ENCODE measurements around the gene PAN2. TPM values are rescaled to one million over a fixed set of nuclear protein-coding genes. Genes with fewer than 3 reads are reported as not detected.
A peak's percentile ranks its signal among the peaks of the same experiment; 100 is the strongest.
"Not testable (repeated sequence)": the region's sequence is repeated elsewhere in the genome, so short reads cannot be mapped to it uniquely, and the experiment has no call there.

The PAN2 gene
- total RNA-seq, 1 donor, result 61.1 TPM

DNA sequence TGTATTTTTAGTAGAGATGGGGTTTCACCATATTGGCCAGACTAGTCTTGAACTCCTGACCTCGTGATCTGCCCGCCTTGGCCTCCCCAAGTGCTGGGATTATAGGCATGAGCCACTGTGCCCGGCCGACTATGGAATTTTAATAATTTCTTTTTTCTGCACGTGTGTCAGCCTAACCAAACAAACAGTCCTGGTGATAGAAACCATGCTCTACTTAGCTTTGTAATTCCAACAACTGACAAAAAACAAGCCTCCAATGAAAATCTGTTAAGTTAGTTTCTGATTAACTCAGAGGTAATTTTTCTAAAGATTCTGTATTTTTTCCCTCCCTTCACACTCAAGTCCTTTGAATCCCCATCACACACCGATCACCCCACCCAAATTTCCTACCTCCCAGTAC is 51.8 kb downstream of the PAN2 start:
- no peak for DNase-seq (ENCODE audit: low read depth in 2 of 3, low spot score in 2 of 3)

DNA sequence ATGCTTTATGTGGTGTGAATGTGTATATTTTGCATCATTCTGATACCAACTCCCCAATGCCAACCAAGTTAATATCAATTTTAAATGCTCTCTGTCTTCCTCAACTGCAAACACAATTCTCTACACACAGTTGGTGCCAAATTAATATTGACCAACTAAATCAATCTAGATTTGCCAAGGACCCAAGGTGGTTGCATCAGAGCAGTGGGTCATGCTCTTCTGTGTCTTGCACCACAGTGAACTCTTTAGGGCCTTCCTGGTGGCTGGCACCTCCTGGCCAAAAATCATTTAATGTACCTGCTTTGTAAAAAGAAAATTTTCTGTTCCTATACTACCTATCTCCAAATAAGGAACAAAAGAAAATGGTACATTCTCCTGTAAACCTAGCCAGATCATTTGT is 53.0 kb downstream of the PAN2 start:
- no peak for DNase-seq (ENCODE audit: low read depth in 2 of 3, low spot score in 2 of 3)

DNA sequence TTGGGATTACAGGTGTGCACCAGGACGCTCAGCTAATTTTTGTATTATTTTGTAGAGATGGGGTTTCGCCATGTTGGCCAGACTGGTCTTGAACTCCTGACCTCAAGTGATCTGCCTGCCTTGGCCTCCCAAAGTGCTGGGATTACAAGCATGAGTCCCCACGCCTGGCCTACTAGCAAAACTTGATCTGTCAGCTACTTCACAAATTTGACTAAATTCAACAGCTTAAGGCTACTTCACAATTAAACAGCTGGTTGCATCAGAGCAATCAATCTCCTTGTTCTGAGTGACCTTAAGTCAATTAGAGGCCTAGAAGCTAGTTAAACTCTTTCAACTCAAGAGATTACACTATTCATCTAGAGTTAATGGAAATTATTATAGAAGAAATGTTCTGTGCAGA is 54.9 kb downstream of the PAN2 start:
- no peak for DNase-seq (ENCODE audit: low read depth in 2 of 3, low spot score in 2 of 3)

DNA sequence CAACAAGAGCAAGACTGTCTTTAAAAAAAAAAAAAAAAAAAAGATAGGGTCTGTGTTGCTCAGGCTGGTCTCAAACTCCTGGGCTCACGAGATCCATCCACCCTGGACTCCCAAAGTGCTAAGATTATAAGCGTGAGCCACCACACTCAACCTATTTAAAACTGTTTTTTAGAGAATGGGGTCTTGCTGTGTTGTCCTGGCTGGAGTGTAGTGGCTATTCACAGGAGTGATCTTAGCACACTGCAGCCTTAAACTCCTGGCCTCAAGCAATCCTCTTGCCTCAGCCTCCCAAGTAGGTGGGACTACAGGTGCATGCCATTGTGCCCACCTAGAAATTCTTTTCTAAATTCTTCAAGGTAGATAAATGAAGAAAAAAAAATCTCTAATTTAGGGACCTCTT is 59.5 kb downstream of the PAN2 start:
- DNase-seq (ENCODE audit: low read depth in 2 of 3, low spot score in 2 of 3), result no peak

DNA sequence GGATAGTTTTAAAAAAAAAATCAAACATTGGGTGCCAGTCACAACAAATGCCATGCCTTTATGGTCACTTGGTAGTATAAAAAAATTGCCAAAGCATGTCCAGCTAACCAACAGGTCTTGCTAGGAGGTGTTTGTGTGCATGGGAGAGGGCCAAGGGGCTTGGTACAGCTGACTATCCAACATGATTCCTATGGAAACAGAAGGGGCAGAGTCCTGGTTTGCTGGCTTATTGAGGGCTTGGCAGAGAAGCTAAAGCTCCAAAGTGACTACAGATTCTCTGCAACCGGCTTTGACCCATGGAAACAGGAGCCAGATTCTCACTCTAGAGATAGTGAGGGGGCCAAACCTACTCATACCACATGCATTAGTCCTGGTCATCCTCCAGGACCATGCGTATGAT is 61.3 kb downstream of the PAN2 start:
- DNase-seq (ENCODE audit: low read depth in 2 of 3, low spot score in 2 of 3), result not testable (repeated sequence)

DNA sequence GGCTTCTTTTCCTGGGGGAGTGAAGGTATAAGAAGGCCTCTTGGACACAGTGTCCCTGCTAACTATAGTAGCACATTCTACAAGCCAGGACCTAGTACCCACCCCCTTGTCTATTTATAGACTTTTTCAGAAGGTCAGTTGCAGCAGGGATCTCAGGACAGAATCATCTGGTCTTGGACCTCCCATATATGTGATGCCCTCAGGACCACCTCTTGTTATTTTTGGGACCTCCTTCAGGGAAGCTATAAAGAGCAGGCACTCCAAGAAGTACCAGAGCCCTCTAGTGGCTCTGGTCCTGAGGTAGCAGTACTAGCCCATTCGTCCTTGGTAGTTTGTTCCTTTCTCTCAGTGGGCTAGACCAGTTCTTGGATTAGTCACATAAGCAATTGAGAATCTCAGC is 62.8 kb downstream of the PAN2 start:
- peak in 1 of 3 donors; percentile 36 for DNase-seq (ENCODE audit: low read depth in 2 of 3, low spot score in 2 of 3)

DNA sequence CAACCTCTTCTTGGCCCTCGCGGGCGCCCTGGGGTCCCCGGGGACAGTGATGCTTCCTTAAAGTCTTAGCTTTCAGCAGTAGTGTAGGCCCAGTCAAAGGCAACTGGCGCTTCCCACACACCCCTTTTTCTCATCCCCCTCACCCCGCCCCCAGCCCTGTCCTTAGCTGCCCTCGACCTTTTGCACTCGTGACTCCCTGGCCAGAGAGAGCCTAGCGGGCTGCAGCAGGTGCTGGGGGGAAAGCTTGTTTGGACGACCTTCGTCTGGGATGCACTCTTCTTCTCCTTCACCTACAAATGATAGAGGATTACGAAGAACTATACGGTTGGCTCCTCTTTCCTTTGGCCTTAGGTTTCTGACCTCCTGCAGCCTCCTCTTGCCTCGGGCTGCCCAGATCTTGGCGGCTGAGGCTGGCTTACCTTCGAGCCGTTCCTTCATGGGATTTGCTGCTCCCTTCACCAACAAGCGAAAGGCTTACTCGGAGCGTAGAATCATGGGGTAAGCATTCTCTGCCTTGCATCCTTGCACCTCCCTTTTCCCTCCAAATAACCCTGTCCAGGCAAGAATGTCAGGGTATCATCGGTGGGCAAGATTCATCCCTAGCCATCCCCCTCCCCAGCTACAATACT is 66.2 kb downstream of the PAN2 start:
- no peak for DNase-seq (ENCODE audit: low read depth in 2 of 3, low spot score in 2 of 3)

DNA sequence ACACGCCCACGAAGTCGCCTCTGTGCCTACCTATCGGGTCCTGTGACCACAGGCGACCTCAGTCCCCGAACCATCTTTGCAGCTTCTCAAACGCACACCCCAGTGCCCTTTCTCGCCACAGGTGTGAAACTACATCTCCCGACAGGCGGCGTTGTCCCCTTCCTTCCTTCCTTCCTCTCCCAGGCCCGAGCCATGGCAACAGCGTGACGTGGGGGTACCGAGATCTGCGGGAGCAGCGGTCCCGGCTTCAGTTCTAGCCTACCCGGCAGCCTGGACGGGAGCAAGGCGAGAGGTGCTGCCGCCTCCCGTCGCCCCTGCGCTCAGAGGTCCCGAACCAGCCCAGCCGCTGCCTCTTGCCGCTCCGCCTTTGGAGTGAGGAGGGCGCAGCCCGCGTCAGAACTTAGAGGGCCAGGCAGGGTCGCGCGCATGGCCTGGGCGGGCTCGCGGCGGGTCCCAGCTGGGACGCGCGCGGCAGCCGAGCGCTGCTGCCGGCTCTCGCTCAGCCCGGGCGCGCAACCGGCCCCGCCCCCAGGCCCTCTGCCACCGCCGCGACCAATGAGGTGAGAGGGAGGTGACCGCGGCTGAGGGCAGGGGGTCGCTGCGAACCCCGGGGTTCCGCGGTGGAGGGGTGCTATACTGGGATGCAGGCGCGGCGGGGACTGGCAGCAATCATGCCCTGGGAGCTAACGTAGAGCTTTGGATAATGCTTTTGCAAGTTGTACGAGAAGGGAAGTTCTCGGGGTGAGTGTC is 66.9 kb downstream of the PAN2 start, which contains the start of gene COQ10A:
TSS of gene COQ10A (plus strand) at position 250 of the 750 bp plus-strand sequence. CDS start at position 427, 177 bp downstream.
- peak; percentile 82 to 93 (median 89) for DNase-seq (ENCODE audit: low read depth in 2 of 3, low spot score in 2 of 3)

Small RNA genes lying within 50 kb of the gene (small RNA-seq; reads per million reads assigned to genes)
- not detected for gene RNU7-40P

Other genes starting within 250 kb of the PAN2 start
- 113 TPM for gene PA2G4, start 229.4 kb downstream of the PAN2 start, total RNA-seq
- gene RPL41, start 217.4 kb downstream of the PAN2 start, total RNA-seq, result 3,883 TPM
- gene ZC3H10, start 215.7 kb downstream of the PAN2 start, total RNA-seq, result 10.2 TPM
- 254 TPM for gene ESYT1, start 205.7 kb downstream of the PAN2 start, total RNA-seq
- gene MYL6B, start 181.4 kb downstream of the PAN2 start, total RNA-seq, result 47.1 TPM
- 563 TPM for gene MYL6, start 175.6 kb downstream of the PAN2 start, total RNA-seq
- 72.4 TPM for gene SMARCC2, start 144.5 kb downstream of the PAN2 start, total RNA-seq
- gene RNF41, start 112.1 kb downstream of the PAN2 start, total RNA-seq, result 205 TPM
- 21.0 TPM for gene NABP2, start 109.7 kb downstream of the PAN2 start, total RNA-seq
- gene SLC39A5, start 103.9 kb downstream of the PAN2 start, total RNA-seq, result 0.54 TPM
- gene ANKRD52, start 75.6 kb downstream of the PAN2 start, total RNA-seq, result 22.9 TPM
- 17.2 TPM for gene COQ10A, start 67.1 kb downstream of the PAN2 start, total RNA-seq
- 106 TPM for gene CS, start 33.7 kb downstream of the PAN2 start, total RNA-seq
- 48.2 TPM for gene CNPY2, start 18.0 kb downstream of the PAN2 start, total RNA-seq
- 0.81 TPM for gene IL23A, start 4.9 kb upstream of the PAN2 start, total RNA-seq
- gene STAT2, start 26.1 kb upstream of the PAN2 start, total RNA-seq, result 146 TPM
- not detected for gene APOF, start 28.9 kb upstream of the PAN2 start, total RNA-seq
- 6.7 TPM for gene TIMELESS, start 115.4 kb upstream of the PAN2 start, total RNA-seq
- under 0.01 TPM for gene MIP, start 120.7 kb upstream of the PAN2 start, total RNA-seq
- gene SPRYD4, start 134.6 kb upstream of the PAN2 start, total RNA-seq, result 4.0 TPM
- 0.81 TPM for gene GLS2, start 154.2 kb upstream of the PAN2 start, total RNA-seq
- 7.5 TPM for gene RBMS2, start 187.8 kb upstream of the PAN2 start, total RNA-seq